ENCODE measurements around the gene NOSTRIN.

The NOSTRIN gene

DNA sequence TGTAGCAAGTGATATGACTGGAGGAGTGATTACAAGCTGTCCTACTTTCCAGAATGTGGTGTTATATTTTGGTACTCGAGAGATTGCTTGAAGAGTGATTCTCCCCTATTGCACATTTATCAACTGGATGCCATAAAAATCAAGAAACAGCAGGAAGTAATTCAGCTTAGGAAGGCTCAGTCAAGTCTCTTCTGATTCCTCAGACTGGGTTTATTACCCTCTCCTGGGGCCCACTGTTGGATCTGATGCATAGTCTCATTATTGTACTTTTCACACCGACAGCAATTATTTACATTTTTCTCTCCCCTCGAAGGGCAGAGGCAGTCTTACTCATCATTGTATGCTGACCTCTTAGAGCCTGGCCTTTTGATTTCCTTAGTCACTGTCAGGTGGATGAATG lies 9.3 kb downstream of the NOSTRIN start:
- H3K4me1 ChIP-seq (ENCODE audit: low read length): no peaks in the 10 kb centered on the region
- no peaks in the 10 kb centered on the region for H3K9me2 ChIP-seq (replicated peaks; ENCODE audit: insufficient read depth, low read length)
- H2AFZ ChIP-seq (ENCODE audit: low read length): no peak overlapping the region
- no peaks in the 10 kb centered on the region for H3K27me3 ChIP-seq (replicated peaks; ENCODE audit: insufficient read depth, low read length)
- no peak overlapping the region for H3K4me3 ChIP-seq (ENCODE audit: low read length)
- H3K9ac ChIP-seq (ENCODE audit: low read length): no peak overlapping the region
- no peaks in the 10 kb centered on the region for H3K36me3 ChIP-seq (replicated peaks; ENCODE audit: insufficient read depth, low read length)
- no peaks in the 10 kb centered on the region for H3F3A ChIP-seq (ENCODE audit: insufficient read depth, low read length)
- no peak overlapping the region for H3K4me2 ChIP-seq (ENCODE audit: low read depth, low read length)
- H4K20me1 ChIP-seq (ENCODE audit: insufficient read depth, low read length): no peaks in the 10 kb centered on the region
- no peaks in the 10 kb centered on the region for H3K9me3 ChIP-seq (replicated peaks; ENCODE audit: insufficient read depth, low read length)
- DNase-seq: no peak
- TF ChIP-seq EZH2phosphoT487 (IDR thresholded peaks at IDR 0.05; ENCODE audit: low read length) (no peak), EZH2 (optimal IDR thresholded peaks at IDR 0.05; ENCODE audit: low read depth, low read length) (no peak)
- TF ChIP-seq, protein P1, sequence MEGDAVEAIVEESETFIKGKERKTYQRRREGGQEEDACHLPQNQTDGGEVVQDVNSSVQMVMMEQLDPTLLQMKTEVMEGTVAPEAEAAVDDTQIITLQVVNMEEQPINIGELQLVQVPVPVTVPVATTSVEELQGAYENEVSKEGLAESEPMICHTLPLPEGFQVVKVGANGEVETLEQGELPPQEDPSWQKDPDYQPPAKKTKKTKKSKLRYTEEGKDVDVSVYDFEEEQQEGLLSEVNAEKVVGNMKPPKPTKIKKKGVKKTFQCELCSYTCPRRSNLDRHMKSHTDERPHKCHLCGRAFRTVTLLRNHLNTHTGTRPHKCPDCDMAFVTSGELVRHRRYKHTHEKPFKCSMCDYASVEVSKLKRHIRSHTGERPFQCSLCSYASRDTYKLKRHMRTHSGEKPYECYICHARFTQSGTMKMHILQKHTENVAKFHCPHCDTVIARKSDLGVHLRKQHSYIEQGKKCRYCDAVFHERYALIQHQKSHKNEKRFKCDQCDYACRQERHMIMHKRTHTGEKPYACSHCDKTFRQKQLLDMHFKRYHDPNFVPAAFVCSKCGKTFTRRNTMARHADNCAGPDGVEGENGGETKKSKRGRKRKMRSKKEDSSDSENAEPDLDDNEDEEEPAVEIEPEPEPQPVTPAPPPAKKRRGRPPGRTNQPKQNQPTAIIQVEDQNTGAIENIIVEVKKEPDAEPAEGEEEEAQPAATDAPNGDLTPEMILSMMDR (IDR thresholded peaks at IDR 0.05; ENCODE audit: low read length): no peak
- H3K27ac ChIP-seq (ENCODE audit: low read length): no peak overlapping the region
- H3K79me2 ChIP-seq (ENCODE audit: low read length): no peaks in the 10 kb centered on the region

DNA sequence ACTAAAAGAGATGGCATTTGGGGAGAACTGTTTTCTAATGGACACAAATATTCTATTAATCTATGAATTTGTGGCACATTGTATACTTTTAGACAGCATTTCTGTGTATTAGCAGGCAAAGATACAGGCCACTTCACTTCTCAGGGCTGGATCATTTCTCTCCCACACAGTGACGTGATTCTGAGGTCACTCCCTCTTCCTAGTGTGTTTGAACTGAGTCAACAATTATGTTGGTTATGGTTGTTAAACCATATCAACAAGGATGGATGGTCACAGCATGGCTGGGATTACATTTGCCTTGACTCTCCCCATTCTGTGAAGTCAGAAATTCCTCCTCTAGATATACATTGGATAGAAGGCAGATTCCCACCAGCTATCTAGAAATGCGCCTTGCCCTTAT lies 11.6 kb downstream of the NOSTRIN start:
- Histone ChIP-seq H3K4me3 (ENCODE audit: low read length) (no peak overlapping the region), H3K27ac (ENCODE audit: low read length) (no peak overlapping the region), H3K79me2 (ENCODE audit: low read length) (no peaks in the 10 kb centered on the region), H3K4me1 (ENCODE audit: low read length) (no peaks in the 10 kb centered on the region), H4K20me1 (ENCODE audit: insufficient read depth, low read length) (no peaks in the 10 kb centered on the region), H3K9me3 (replicated peaks; ENCODE audit: insufficient read depth, low read length) (no peaks in the 10 kb centered on the region), H3F3A (ENCODE audit: insufficient read depth, low read length) (no peaks in the 10 kb centered on the region), H3K27me3 (replicated peaks; ENCODE audit: insufficient read depth, low read length) (no peaks in the 10 kb centered on the region), H2AFZ (ENCODE audit: low read length) (no peak overlapping the region), H3K4me2 (ENCODE audit: low read depth, low read length) (no peak overlapping the region), H3K36me3 (replicated peaks; ENCODE audit: insufficient read depth, low read length) (no peaks in the 10 kb centered on the region), H3K9me2 (replicated peaks; ENCODE audit: insufficient read depth, low read length) (no peaks in the 10 kb centered on the region), H3K9ac (ENCODE audit: low read length) (no peak overlapping the region)
- TF ChIP-seq, protein P1 (IDR thresholded peaks at IDR 0.05; ENCODE audit: low read length): no peak
- TF ChIP-seq EZH2 (optimal IDR thresholded peaks at IDR 0.05; ENCODE audit: low read depth, low read length) (no peak), EZH2phosphoT487 (IDR thresholded peaks at IDR 0.05; ENCODE audit: low read length) (no peak)
- no peak for DNase-seq

DNA sequence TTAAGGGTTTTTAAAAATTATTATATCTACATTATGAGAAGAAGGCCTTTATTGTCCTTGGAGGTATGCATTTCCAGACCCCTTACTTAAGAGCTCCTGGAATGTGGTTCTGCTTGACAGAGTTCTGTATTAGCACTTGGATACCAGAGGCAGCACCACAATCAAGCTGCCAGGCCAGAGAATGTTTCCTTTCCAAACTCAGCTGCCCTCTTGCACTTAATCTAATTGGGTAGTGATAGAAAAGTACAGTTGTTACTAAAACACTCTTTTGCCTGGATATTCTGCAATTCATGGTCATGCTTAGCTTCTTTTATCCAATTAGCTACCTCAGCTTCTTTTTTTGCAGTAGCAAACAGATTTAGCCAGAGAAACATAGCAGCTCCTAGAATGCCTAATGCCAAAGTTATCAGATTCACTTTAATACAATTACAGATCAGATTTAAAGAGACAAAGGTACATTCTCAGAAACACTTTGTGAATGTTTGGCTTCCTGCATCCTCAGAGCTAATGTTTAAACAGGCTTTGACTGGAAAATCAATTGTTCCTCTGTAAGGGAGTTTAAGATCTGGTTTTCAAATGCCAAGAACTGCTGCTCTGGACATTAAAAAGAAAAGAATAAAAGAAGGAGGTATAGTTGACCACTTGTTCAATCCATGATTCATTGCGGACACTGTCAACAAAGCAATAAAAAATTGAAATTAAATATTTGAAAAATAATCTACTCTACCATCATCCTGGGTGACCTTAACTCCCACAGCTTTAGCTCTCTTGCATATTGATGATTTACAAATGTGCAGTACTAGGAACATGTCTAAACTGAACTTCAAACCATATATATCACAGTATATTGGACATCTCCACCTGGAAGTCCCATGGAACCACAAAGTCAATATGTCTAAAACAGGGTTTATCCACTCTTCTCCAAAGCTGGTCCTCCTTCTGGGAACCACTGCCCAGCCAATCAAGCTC lies 12.8 kb downstream of the NOSTRIN start:
- Histone ChIP-seq H3K79me2 (ENCODE audit: low read length) (no peaks in the 10 kb centered on the region), H3F3A (ENCODE audit: insufficient read depth, low read length) (no peaks in the 10 kb centered on the region), H3K4me1 (ENCODE audit: low read length) (no peaks in the 10 kb centered on the region), H3K9me3 (replicated peaks; ENCODE audit: insufficient read depth, low read length) (no peaks in the 10 kb centered on the region), H2AFZ (ENCODE audit: low read length) (no peak overlapping the region), H3K9me2 (replicated peaks; ENCODE audit: insufficient read depth, low read length) (no peaks in the 10 kb centered on the region), H3K27me3 (replicated peaks; ENCODE audit: insufficient read depth, low read length) (no peaks in the 10 kb centered on the region), H3K9ac (ENCODE audit: low read length) (no peak overlapping the region), H3K4me2 (ENCODE audit: low read depth, low read length) (no peak overlapping the region), H3K36me3 (replicated peaks; ENCODE audit: insufficient read depth, low read length) (no peaks in the 10 kb centered on the region), H3K27ac (ENCODE audit: low read length) (no peak overlapping the region), H4K20me1 (ENCODE audit: insufficient read depth, low read length) (no peaks in the 10 kb centered on the region), H3K4me3 (ENCODE audit: low read length) (no peak overlapping the region)
- TF ChIP-seq EZH2phosphoT487 (IDR thresholded peaks at IDR 0.05; ENCODE audit: low read length): no peak
- TF ChIP-seq, protein P1 (IDR thresholded peaks at IDR 0.05; ENCODE audit: low read length): no peak
- no peak for TF ChIP-seq EZH2 (optimal IDR thresholded peaks at IDR 0.05; ENCODE audit: low read depth, low read length)
- no peak for DNase-seq

Data from MM.1S (cell line).